Activated CD8-positive, alpha-beta memory T cell treated with anti-CD3 and anti-CD28 coated beads, Interleukin-2, amount 50 U/mL, for 1 hour (primary cell): ENCODE data around the gene NPRL2.

ENCODE experiments used
- DNase-seq: peaks from one replicate; pipeline ENCODE4 v3.0.0-alpha.2; 2020; ENCODE audit errors: extremely low read depth

Gene NPRL2

GRCh38 chr3:50304601-50305000 is 46.0 kb downstream of the NPRL2 start:
- no peak for DNase-seq

GRCh38 chr3:50303013-50303815 is 47.4 kb downstream of the NPRL2 start, which contains the start of gene HYAL1:
HYAL1 (minus strand) TSS chr3:50303574; CDS start chr3:50302956, 618 bp downstream.
- no peak for DNase-seq

- DNase-seq: no peak
Measured at GRCh38 chr3:50302095-50303012, 48.2 kb downstream of the NPRL2 start.

- no peak for DNase-seq
Measured at GRCh38 chr3:50300681-50301254, 49.8 kb downstream of the NPRL2 start.

GRCh38 chr3:50299929-50300680 is 50.5 kb downstream of the NPRL2 start:
- no peak for DNase-seq

- DNase-seq: no peak
Measured at GRCh38 chr3:50299638-50299928, 51.0 kb downstream of the NPRL2 start.

- DNase-seq: peak; percentile 98
Measured at GRCh38 chr3:50298836-50299637, 51.5 kb downstream of the NPRL2 start, which contains the start of the genes HYAL3 and NAA80. HYAL3 (minus strand) TSS chr3:50299405; CDS start chr3:50295602, 3,803 bp downstream. NAA80 (minus strand) TSS chr3:50299405; CDS start chr3:50297463, 1,942 bp downstream.

- no peak for DNase-seq
Measured at GRCh38 chr3:50297896-50298725, 52.5 kb downstream of the NPRL2 start.

GRCh38 chr3:50297384-50297775 is 53.2 kb downstream of the NPRL2 start:
- no peak for DNase-seq
